Ascending aorta (tissue), 2 donors: ENCODE data around the gene AKT3. TPM values are rescaled to one million over a fixed set of nuclear protein-coding genes. Genes with fewer than 3 reads are reported as not detected.

Experiments used
- DNase-seq, 2 donors: peaks; one replicate each; pipeline ENCODE4 v3.0.0-alpha.2; 2019; ENCODE audit warnings: low spot score in 2 of 2
- H3K27ac ChIP-seq, 2 donors: fragments of 200-600 bp; sonication (generic); one replicate each; pipeline ENCODE4 v1.5.1; 2016 to 2017; ENCODE audit warnings: mild to moderate bottlenecking in 1 of 2
- H3K27me3 ChIP-seq: fragments of 200-600 bp; sonication (generic); one replicate; pipeline ENCODE4 v1.5.1; 2017
- H3K36me3 ChIP-seq, 2 donors: fragments of 200-600 bp; sonication (generic); one replicate each; pipeline ENCODE4 v1.5.1; 2016
- H3K4me1 ChIP-seq, 2 donors: fragments of 200-600 bp; sonication (generic); one replicate each; pipeline ENCODE4 v1.5.1; 2016 to 2017; ENCODE audit warnings: mild to moderate bottlenecking in 1 of 2
- H3K4me3 ChIP-seq, 2 donors: fragments of 200-600 bp; sonication (generic); one replicate each; pipeline ENCODE4 v1.5.1; 2016 to 2017; ENCODE audit warnings: mild to moderate bottlenecking in 1 of 2
- H3K9me3 ChIP-seq, 2 donors: fragments of 200-600 bp; sonication (generic); one replicate each; pipeline ENCODE4 v1.5.1; 2016
- CTCF ChIP-seq, 3 experiments: fragments of 200-600 bp in 2 of 3; fragments of 450-650 bp in 1 of 3; sonication (generic) in 2 of 3; IDR thresholded peaks; one replicate each; pipeline ENCODE4 v1.5.1; 2016 to 2019; ENCODE audit warnings: antibody characterized with exemption in 3 of 3, mild to moderate bottlenecking in 1 of 3, moderate library complexity in 1 of 3
- intact Hi-C: fragments of 100-400 bp; cut with DNase I; formaldehyde crosslinking; loops from one replicate; pipeline ENCODE4 v1.15.1; 2023
- total RNA-seq: library from RNA; depleted of rRNA; stranded (reverse); fragments of >200 nt; gene quantifications from one replicate; pipeline ENCODE4 v1.1.0, GENCODE V29; 2016

The AKT3 gene
- total RNA-seq, 1 donor from 2014 or later = 38.0 TPM

- Histone ChIP-seq H3K9me3 (no peaks in the 10 kb centered on the region), H3K36me3 (peaks cover 6 to 15% of the 10 kb centered on the region in 2 donors), H3K27me3 (no peaks in the 10 kb centered on the region), H3K27ac (no peak overlapping the region), H3K4me1 (no peaks in the 10 kb centered on the region), H3K4me3 (no peak overlapping the region)
- no peak for TF ChIP-seq CTCF (IDR thresholded peaks at IDR 0.05)
- DNase-seq = no peak
- intact Hi-C loops = no loop called here
Measured at GRCh38 chr1:243542739-243543415, 307.2 kb downstream of the AKT3 start.

- H3K9me3 ChIP-seq = no peaks in the 10 kb centered on the region
- H3K27me3 ChIP-seq = no peaks in the 10 kb centered on the region
- H3K4me3 ChIP-seq = no peak overlapping the region
- peaks cover 6 to 14% of the 10 kb centered on the region in 2 donors for H3K36me3 ChIP-seq
- no peak overlapping the region for H3K27ac ChIP-seq
- TF ChIP-seq CTCF (IDR thresholded peaks at IDR 0.05) = no peak
- intact Hi-C loops = no loop called here
- no peak for DNase-seq
- H3K4me1 ChIP-seq = no peaks in the 10 kb centered on the region
Measured at GRCh38 chr1:243539636-243540035, 310.4 kb downstream of the AKT3 start.

- Histone ChIP-seq H3K9me3 (no peaks in the 10 kb centered on the region), H3K36me3 (peaks cover 0 to 3% of the 10 kb centered on the region in 2 donors), H3K4me3 (no peak overlapping the region), H3K27ac (no peak overlapping the region), H3K27me3 (no peaks in the 10 kb centered on the region), H3K4me1 (no peaks in the 10 kb centered on the region)
- DNase-seq = no peak
- intact Hi-C loops = no loop called here
- no peak for TF ChIP-seq CTCF (IDR thresholded peaks at IDR 0.05)
Measured at GRCh38 chr1:243535014-243535413, 315.0 kb downstream of the AKT3 start.

GRCh38 chr1:243529512-243529911 lies 320.5 kb downstream of the AKT3 start:
- TF ChIP-seq CTCF (IDR thresholded peaks at IDR 0.05) = no peak
- Histone ChIP-seq H3K9me3 (no peaks in the 10 kb centered on the region), H3K36me3 (no peaks in the 10 kb centered on the region), H3K27me3 (no peaks in the 10 kb centered on the region), H3K4me3 (no peak overlapping the region), H3K4me1 (peaks cover 0 to 7% of the 10 kb centered on the region in 2 donors), H3K27ac (no peak overlapping the region)
- DNase-seq = no peak
- intact Hi-C loops = no loop called here

GRCh38 chr1:243528459-243529121 lies 321.5 kb downstream of the AKT3 start:
- no peak for DNase-seq
- Histone ChIP-seq H3K27me3 (no peaks in the 10 kb centered on the region), H3K9me3 (no peaks in the 10 kb centered on the region), H3K4me1 (peaks cover 0 to 14% of the 10 kb centered on the region in 2 donors), H3K36me3 (peaks cover 0 to 4% of the 10 kb centered on the region in 2 donors), H3K27ac (no peak overlapping the region), H3K4me3 (no peak overlapping the region)
- no peak for TF ChIP-seq CTCF (IDR thresholded peaks at IDR 0.05)
- intact Hi-C loops = no loop called here
